WTC11 (cell line): ENCODE measurements around the gene TMEM72.

ENCODE experiments used
- ESRRA ChIP-seq: sonication (generic); formaldehyde crosslinking; IDR thresholded peaks from 2 replicates; pipeline ENCODE4 v1.8.1; 2022; ENCODE audit warnings: mild to moderate bottlenecking, missing genetic modification reagents, borderline replicate concordance
- ETV6 ChIP-seq: sonication (generic); formaldehyde crosslinking; IDR thresholded peaks from 2 replicates; pipeline ENCODE4 v1.8.1; 2022; ENCODE audit warnings: mild to moderate bottlenecking, missing genetic modification reagents
- GTF2I ChIP-seq: fragments of 250-450 bp; sonication (Bioruptor Pico); conservative IDR thresholded peaks from 2 replicates; pipeline ENCODE4 v1.4.0; 2021; ENCODE audit warnings: mild to moderate bottlenecking
- JUN ChIP-seq: sonication (generic); formaldehyde crosslinking; IDR thresholded peaks from 2 replicates; pipeline ENCODE4 v1.8.0; 2023; ENCODE audit warnings: mild to moderate bottlenecking, missing genetic modification reagents
- MAX ChIP-seq: sonication (generic); formaldehyde crosslinking; IDR thresholded peaks from 2 replicates; pipeline ENCODE4 v1.8.0; 2022; ENCODE audit warnings: mild to moderate bottlenecking, missing genetic modification reagents
- MLX ChIP-seq: sonication (generic); formaldehyde crosslinking; IDR thresholded peaks from 2 replicates; pipeline ENCODE4 v1.8.1; 2023; ENCODE audit warnings: mild to moderate bottlenecking, missing genetic modification reagents, moderate library complexity
- NR1H2 ChIP-seq: sonication (generic); formaldehyde crosslinking; IDR thresholded peaks from 2 replicates; pipeline ENCODE4 v1.9.0; 2021; ENCODE audit warnings: mild to moderate bottlenecking, moderate library complexity, missing genetic modification reagents
- NR2C2 ChIP-seq: sonication (generic); formaldehyde crosslinking; IDR thresholded peaks from 2 replicates; pipeline ENCODE4 v1.8.0; 2022; ENCODE audit warnings: mild to moderate bottlenecking, missing genetic modification reagents
- PREB ChIP-seq: sonication (generic); formaldehyde crosslinking; IDR thresholded peaks from 2 replicates; pipeline ENCODE4 v1.8.1; 2022; ENCODE audit warnings: mild to moderate bottlenecking, missing genetic modification reagents, moderate library complexity, borderline replicate concordance
- TP53 ChIP-seq: sonication (generic); formaldehyde crosslinking; IDR thresholded peaks from 2 replicates; pipeline ENCODE4 v1.8.1; 2023; ENCODE audit warnings: mild to moderate bottlenecking, missing genetic modification reagents
- ZBTB21 ChIP-seq: sonication (generic); formaldehyde crosslinking; IDR thresholded peaks from 2 replicates; pipeline ENCODE4 v1.8.1; 2023; ENCODE audit warnings: mild to moderate bottlenecking, missing genetic modification reagents, borderline replicate concordance
- TF ChIP-seq, protein P1 (sequence below): fragments of 200-600 bp; IDR thresholded peaks from 2 replicates; pipeline ENCODE4 v1.8.0; 2022; ENCODE audit warnings: antibody characterized with exemption

DNA sequence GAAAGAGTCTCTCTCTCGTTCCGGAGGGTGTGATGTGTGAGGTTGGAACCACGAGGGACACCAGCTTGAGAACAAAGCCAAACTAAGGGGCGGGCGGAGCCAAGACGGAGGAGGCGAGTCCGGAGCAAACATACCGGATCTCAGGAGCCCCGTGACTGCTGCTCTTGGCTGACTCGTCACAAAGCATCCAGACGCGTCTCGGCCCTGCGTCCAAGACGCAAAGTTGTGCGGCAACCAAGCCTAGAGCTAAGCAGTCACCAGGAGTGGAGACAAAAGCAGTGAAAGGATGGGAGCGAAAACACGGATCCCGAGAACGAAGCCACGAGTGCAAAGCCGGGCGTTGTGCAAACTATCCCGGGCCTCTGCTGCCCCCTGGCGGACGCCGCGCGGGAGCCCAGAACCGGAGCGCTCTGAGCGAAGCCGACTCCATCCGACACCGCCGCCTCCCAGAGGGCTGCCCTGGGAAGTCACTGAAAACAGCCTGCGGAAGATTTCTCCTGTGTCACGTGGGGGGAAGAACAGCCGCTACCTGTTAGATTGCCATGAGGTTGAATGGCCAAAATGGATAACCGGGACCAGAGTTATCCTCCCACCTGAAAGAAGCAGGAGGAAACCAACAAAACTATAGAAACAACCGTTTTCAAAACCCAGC, 46.4 kb upstream of the TMEM72 start:
- TF ChIP-seq, protein P1, sequence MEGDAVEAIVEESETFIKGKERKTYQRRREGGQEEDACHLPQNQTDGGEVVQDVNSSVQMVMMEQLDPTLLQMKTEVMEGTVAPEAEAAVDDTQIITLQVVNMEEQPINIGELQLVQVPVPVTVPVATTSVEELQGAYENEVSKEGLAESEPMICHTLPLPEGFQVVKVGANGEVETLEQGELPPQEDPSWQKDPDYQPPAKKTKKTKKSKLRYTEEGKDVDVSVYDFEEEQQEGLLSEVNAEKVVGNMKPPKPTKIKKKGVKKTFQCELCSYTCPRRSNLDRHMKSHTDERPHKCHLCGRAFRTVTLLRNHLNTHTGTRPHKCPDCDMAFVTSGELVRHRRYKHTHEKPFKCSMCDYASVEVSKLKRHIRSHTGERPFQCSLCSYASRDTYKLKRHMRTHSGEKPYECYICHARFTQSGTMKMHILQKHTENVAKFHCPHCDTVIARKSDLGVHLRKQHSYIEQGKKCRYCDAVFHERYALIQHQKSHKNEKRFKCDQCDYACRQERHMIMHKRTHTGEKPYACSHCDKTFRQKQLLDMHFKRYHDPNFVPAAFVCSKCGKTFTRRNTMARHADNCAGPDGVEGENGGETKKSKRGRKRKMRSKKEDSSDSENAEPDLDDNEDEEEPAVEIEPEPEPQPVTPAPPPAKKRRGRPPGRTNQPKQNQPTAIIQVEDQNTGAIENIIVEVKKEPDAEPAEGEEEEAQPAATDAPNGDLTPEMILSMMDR = peak; percentile 96
- TF ChIP-seq NR1H2 (CRISPR knock-in tag) = no peak
- no peak for TF ChIP-seq MLX (CRISPR knock-in tag)
- TF ChIP-seq ESRRA = no peak
- no peak for TF ChIP-seq PREB (CRISPR knock-in tag)
- 0 out of 2 replicates have a peak, but pooled peaks have one; percentile 51 for TF ChIP-seq ETV6 (CRISPR knock-in tag)
- no peak for TF ChIP-seq GTF2I (CRISPR knock-in tag)
- no peak for TF ChIP-seq TP53
- TF ChIP-seq NR2C2 (CRISPR knock-in tag) = no peak
- peak; percentile 80 for TF ChIP-seq MAX (CRISPR knock-in tag)
- no peak; the same call in 1 of the 2 replicates for TF ChIP-seq ZBTB21 (CRISPR knock-in tag)
- TF ChIP-seq JUN = no peak
